Retinal pigment epithelial cell (primary cell): ENCODE measurements around the gene NUCKS1.

Experiments
- DNase-seq: peaks from one replicate; pipeline ENCODE4 v3.0.0-alpha.2; 2010; ENCODE audit warnings: low read depth
- H3K4me3 ChIP-seq: 2 replicates; pipeline ENCODE4 v1.5.1; 2011; ENCODE audit warnings: mild to moderate bottlenecking, low read length, control low read depth, moderate library complexity
- TF ChIP-seq, protein P1 (sequence below): conservative IDR thresholded peaks from 2 replicates; pipeline ENCODE4 v1.5.1; 2011; ENCODE audit warnings: low read depth, low read length, control low read depth, inconsistent platforms

Gene NUCKS1

DNA sequence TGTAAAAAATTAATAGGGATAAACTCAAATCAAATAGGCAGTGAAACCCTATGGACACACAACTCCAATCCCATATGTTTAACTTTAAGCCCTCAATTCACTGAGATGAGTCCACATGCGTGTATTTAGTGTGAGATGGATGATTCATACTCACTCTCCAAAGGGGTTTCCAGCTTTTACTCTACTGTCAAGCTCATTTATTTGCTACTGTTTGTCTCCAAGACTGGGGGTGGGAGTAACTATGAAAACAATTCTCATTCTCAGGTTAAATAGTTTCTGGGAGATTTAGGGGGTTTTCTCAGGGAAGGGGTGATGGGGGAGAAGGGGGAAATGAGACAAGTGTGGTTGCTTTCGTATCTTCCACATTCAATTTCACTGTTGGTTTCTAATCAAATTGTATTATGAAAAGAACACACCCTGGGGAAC, 22.6 kb upstream of the NUCKS1 start:
- DNase-seq = no peak
- H3K4me3 ChIP-seq = no peak overlapping the region
- TF ChIP-seq, protein P1, sequence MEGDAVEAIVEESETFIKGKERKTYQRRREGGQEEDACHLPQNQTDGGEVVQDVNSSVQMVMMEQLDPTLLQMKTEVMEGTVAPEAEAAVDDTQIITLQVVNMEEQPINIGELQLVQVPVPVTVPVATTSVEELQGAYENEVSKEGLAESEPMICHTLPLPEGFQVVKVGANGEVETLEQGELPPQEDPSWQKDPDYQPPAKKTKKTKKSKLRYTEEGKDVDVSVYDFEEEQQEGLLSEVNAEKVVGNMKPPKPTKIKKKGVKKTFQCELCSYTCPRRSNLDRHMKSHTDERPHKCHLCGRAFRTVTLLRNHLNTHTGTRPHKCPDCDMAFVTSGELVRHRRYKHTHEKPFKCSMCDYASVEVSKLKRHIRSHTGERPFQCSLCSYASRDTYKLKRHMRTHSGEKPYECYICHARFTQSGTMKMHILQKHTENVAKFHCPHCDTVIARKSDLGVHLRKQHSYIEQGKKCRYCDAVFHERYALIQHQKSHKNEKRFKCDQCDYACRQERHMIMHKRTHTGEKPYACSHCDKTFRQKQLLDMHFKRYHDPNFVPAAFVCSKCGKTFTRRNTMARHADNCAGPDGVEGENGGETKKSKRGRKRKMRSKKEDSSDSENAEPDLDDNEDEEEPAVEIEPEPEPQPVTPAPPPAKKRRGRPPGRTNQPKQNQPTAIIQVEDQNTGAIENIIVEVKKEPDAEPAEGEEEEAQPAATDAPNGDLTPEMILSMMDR = no peak

DNA sequence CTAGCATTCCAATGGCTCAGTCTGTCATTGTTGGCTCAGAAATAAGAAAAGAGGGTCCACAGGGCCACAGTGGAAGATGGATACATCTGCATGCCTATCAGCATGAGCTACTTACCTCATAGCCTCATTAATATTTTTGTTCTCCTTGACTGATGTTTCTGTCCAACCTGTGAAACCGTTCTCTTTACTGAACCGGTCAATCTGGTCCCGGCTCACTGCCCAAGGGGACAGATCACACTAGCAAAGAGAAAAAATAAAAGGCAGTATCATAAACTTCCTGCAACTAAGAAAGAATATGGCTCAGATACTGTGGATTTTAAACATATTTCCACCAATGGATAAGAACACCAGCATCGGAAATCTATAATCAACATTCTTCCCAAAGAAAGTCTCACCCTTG, 20.6 kb upstream of the NUCKS1 start:
- TF ChIP-seq, protein P1 = no peak

DNA sequence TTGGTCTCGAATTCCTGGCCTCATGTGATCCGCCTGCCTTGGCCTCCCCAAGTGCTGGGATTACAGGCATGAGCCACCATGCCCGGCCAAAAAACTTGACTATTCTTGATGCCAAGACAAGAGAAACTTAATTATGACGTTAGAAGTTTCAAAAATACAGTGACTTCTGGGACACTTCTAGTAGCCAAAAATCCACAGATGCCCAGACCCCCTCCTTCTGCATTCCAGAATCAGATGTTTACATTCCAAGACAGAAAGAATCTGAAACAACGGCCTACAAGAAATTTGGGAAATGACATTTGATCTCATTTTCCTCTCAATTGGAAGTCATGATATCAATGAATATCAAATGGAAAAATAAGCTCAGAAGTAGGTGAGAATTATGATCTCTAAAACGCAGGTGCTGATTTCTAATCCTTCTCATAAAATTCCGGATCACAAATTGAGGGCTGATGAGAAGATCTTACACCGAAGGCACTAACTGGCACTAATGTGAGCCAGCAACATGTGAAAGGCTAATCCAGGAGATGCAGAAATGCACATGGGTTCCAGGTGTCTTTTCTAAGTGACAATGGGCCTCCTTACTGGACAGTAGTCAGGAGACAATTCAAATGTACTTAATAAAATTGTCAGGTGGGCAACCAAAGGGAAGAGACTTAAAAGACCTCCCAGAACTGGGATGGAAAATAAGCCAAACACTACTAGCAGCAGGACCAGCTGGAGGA, 19.8 kb upstream of the NUCKS1 start:
- DNase-seq = no peak
- H3K4me3 ChIP-seq = no peak overlapping the region
- TF ChIP-seq, protein P1 = no peak

More for the DNA sequence above, 20.6 kb upstream of the NUCKS1 start:
- no peak overlapping the region for H3K4me3 ChIP-seq
- DNase-seq = no peak

DNA sequence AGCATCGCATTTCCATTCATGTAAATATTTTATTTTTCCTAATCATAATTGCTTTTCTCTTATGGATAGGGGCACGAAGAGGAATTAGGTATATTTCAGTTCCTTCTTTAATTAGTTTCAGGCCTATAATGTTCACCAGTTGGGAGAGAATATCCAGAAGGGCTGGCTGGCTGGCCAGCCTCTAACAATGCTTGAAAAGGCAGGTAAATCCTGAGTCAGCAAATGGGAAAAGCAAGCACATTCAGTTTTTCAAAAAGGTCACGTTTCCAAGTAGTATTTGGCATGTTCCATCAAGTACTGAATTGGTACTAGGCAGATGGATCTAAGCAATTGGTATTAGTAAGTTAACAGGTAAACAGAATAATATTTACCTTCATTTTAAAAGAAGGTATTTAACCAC, 17.3 kb upstream of the NUCKS1 start:
- no peak overlapping the region for H3K4me3 ChIP-seq
- TF ChIP-seq, protein P1 = no peak
- DNase-seq = no peak

DNA sequence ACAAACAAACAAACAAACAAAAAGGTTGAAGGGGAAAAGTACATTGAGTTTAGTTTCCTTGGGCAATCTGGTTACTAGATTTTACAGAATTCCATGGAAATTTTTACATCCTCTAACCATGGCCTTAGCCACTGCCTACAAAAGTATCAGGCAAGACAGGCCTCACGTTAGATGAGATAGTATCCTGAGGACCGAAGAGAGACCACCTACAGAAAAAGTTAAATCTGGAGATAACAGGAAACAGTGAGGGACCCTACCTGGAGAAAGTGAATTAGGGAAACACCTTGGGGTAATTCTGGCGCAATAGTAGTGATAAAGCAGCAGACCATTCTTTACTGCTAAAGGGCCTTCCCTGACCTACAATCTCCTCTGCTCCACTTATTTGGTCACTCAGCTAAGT, 16.6 kb upstream of the NUCKS1 start:
- no peak overlapping the region for H3K4me3 ChIP-seq
- TF ChIP-seq, protein P1 = no peak
- DNase-seq = no peak

DNA sequence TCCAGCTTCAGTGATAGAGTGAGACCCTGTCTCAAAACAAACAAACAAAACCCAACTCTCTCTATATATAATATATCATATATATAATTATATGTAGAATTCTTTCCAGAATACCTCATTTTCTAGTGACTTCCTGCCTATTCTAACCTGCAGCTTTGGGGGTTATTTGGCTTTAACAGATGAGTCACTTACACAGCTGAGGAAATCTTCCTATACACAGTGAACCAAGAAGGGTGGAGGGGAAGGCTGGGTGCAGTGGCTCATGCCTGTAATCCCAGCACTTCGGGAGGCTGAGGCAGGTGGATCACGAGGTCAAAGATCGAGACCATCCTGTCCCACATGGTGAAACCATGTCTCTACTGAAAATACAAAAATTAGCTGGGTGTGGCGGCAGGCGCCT, 16.1 kb upstream of the NUCKS1 start:
- H3K4me3 ChIP-seq = no peak overlapping the region
- TF ChIP-seq, protein P1 = no peak
- DNase-seq = no peak

DNA sequence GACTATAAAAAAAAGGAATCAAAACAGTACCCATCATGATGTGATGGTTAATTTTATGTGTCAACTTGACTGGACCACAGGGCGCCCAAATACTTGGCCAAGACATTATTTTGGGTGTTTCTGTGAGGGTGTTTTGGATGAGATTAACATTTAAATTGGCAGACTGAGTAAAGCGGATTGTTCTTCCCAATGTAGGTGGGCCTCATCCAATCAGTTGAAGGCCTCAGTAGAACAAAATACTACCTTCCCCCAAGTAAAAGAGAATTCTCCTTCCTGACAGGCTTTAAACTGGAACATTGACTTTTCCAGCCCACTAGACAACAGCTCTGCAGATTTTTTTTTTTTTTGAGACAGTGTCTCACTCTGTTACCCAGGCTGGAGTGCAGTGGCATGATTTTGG, 14.6 kb upstream of the NUCKS1 start:
- TF ChIP-seq, protein P1 = no peak
- no peak for DNase-seq
- no peak overlapping the region for H3K4me3 ChIP-seq
